ENCODE data around the gene UAP1.
A peak's percentile ranks its signal among the peaks of the same experiment; 100 is the strongest.

UAP1 gene

GRCh38 chr1:162619076-162619475 is 57.6 kb downstream of the UAP1 start:
- no peak for DNase-seq

DNA sequence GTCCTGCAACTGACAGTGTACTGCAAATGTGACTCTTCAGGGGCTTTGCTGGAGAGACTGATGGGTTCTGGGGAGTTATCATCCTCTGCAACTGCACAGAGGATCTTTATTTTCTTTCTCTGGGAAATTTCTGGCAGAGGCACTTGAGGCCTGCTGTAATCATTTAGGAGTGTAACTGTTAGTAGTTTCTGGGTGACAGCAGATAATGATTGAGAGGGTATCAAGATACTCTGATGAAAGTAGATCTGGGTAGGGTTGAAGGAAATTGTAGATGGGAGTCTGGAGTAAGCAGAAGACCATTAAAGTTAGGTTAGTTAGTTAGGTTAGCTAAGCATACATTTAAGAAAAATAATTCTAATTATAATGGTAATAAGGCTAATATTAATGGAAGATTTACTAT is 59.7 kb downstream of the UAP1 start:
- no peak for DNase-seq

DNA sequence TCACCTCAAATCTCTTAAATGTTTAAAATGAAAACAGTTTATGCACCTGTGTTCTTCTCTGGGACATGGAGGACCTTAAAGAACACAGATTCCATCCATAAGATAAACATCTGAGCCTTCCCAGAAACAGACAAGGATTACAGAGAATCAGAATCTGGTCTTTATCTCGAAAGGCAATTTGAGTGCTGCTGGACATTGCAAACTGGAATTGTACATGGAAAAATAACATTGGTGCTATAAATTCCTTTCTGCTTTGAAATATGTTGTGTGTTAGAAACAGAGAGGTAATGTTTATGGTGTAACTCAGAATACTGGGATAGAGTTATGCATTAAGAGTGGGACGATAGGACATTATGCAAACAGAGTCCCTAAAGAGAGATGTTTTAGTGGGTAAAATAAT is 64.2 kb downstream of the UAP1 start:
- no peak for DNase-seq

DNA sequence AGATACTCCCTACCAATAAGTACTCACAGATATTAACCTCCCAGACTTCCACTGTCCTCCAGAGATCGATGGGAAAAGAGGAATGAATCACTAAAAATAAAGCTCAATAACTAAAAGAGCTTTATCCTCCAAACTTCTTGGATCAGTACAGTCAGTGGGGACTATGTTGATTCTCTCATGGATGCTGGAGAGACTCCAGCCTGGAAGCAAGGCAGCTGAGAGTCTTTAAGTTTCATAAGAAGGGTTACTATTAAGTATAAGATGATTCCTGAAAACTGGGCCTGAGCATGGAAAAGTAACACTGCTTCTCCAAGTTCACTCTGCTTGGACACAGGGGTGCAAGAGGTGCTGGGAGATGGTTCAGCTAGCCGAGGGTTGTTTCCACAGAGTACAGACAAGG is 64.6 kb downstream of the UAP1 start:
- DNase-seq: no peak

- DNase-seq: peak; percentile 10
These were observed 65.2 kb downstream of the UAP1 start for GRCh38 chr1:162626761-162627160.

DNA sequence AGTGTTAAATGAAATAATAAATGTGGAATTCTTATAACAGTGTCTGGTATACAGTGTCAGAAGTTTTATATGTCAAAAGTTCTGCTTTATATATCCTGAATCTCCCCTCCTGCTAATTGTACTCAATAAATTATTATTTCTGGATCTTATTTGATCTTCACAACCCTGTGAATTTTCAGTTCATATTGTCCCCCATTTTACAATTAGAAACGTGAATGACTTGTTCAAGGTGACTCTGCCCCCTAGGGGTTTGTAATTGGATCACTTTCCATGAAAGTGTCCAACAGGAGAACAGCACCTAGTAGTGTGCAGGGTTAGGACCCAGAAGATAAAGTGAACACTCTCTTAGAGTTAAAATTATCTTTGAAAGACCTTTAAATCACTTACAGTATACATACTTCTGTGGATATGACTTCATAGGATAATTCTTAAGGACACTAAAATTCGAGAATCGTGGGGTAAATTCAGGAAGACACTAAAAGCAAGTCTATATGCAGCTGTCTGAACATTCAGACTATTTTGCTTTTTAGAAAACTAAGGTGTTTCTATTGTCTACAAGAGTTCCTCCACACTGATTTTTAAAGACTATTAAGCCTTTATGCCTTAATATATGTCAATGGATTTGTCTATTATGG is 66.3 kb downstream of the UAP1 start:
- DNase-seq: peak; percentile 27

DNA sequence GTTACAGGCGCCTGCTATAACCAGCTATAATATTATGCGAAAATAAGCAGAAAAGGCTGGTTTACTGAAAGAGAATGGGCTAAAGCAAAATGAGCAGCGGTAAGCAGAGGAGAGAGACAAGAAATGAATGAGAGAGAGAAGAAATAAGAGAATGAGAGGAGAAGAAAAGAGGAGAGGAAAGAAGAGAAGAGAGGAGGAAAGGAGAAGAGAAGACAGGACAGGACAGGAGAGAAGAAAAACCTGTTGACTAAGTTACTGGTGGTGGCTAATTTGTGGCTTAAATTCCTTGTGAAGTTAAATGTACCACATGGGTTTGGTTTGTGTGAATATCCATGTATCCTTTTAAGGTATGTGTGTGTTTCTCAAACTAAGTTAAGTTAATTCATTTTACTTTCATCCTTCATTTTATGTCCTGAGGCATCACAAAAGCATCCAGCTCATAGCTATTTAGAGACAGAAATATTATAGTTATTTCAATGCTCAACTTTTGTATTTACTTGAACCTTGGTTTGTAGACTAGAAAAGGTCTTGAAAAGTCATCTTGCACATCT is 67.6 kb downstream of the UAP1 start:
- no peak for DNase-seq

DNA sequence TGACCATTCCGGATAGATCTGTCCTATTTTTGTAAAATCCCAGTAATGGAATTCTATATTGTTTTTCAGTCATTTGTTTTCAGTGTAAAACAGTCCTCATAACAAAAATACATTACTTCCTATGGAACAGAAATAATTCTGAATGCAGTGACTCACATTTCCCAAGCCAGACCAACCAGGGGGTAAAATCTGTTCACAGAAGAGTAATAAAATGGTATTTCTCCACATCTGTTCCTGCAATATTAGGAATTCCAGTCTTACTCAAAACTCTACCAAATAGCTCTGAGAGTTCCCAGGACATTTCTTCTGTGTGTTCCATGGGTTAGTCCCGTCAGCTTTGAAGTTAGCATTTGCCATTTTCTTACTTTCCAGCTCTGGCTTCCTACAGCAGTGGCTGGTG is 68.1 kb downstream of the UAP1 start:
- no peak for DNase-seq

DNA sequence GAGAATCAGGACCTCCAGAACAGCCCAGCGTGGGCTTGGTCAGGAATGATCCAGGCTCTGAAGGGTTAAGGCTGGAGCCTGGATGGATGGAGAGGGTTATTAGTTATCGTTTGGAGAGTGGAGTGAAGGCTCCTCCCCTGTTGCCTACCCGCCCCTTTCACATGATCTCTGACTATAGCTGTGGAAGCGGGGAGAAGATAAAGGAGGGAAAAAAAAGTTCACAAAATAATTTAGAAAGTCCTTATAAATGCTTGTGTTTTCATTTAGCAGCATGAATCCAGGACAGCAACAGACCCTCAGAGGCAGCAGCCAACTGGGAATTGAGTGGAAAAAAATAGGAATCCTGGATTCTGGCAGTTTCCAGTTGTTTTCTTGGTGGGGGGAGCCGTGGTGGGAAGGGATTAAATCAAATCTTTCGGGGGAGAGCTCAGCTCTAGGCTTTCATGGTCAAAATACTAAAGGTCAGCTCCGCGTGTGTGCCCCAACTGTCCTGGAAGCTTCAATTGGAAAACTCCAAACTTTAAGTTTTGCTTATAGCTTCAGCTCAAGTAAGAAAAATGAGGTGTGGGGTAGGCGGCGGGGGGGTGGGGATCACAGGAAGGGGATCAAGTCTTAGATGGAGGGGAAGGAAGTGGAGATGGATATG is 70.1 kb downstream of the UAP1 start:
- no peak for DNase-seq

GRCh38 chr1:162632217-162632666 is 70.7 kb downstream of the UAP1 start, which contains the start of gene DDR2:
Gene DDR2, plus strand, starts transcription at chr1:162632464. Its CDS starts 86,600 bp downstream, at chr1:162719064.
- no peak for DNase-seq

- DNase-seq: no peak
These were observed 71.2 kb downstream of the UAP1 start for GRCh38 chr1:162632698-162633080.

DNA sequence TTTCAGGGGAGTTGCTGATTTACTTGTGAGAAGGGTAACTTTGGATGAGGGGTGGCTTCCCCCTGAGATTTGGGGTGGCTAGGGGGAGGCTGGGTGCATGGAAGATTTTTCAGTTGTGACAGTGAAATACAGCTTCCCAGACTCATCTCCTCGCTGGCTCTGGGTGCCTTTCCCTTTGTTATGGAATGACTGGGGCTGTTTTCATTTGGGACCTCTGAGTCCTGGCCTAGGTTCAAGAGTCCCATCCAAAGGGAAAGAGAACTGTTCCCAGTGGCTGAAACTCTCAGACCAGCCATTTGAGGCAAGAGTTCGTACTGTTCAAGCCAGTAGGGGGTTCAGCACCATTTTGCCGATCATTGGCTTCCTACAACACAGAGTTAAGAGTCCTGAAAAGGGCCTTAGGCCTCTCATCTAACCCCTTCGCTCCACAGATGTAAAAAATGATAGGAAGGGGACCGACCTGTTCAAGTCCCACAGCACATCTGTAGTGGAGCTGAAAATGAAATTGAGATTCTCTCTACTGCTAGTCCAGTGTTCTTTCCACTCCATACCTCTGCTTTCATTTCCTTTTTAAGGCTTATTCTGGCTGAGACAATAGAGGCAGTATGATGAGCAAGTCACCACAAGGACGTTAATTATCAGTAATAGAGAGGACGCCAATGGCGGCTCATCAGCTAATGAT is 71.7 kb downstream of the UAP1 start:
- DNase-seq: no peak

DNA sequence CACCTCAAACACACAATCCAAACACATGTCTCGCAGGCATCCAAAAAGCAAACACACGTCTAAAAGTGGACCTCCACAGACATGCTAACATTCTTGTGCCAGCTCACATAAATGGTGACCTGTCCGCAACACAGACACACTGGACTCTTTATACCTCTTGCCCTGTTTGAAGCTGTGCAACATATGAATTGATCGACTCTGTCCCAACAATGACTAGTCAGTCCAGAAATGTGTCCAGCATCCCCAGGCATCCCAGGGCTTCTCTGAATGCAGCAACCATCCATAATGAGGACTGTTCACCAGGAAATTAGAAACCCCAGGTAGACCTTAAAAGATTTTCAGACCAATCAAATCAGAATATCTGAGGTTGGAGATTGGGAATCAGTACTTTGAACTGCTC is 73.9 kb downstream of the UAP1 start:
- DNase-seq: no peak

GRCh38 chr1:162639718-162640117 is 78.2 kb downstream of the UAP1 start:
- no peak for DNase-seq

- no peak for DNase-seq
These were observed 79.6 kb downstream of the UAP1 start for GRCh38 chr1:162641114-162641513.

DNA sequence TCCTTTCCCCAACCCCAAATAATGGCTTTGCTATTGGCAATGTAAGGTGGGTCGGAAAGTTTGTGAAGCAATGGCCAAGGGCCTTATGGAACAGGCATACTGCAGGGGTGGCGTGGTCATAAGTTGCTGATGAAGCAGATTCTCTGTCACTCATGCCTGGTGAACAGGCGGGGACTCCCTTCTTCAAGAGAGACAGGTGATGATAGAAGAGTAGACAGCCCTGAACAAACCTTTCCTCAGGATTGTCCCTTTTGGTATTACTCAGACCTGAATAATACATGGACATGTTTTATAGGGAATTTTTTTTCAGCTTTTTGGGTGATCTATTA is 83.4 kb downstream of the UAP1 start:
- no peak for DNase-seq

DNA sequence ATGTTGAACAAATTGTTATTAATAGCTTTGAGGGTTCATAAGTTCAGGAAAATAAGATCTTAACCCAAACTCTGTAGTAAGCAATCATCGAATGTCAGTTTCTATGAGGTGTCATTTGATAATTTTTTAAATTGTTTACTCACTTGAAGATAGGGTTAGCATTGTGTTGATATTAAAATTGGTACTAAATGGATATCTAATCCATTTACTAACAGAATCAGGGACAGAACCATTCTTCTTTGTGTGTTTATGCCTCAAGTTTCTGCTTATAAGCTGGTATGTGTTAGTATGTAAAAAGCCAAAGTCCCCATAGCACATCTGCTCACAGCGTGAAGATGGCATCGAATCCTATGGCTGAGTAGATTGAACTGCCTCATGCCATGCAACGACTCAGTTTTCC is 84.1 kb downstream of the UAP1 start:
- DNase-seq: no peak

GRCh38 chr1:162649583-162649982 is 88.1 kb downstream of the UAP1 start:
- DNase-seq: no peak
